GM12878 (cell line): ENCODE measurements around the gene CARF. TPM values are rescaled to one million over a fixed set of nuclear protein-coding genes. Genes with fewer than 3 reads are reported as not detected.
"Not testable (repeated sequence)": the region's sequence is repeated elsewhere in the genome, so short reads cannot be mapped to it uniquely, and the experiment has no call there.

Source experiments
- ATAC-seq: fragments of 200-7000 bp; cut with Tn5 transposase; 3 replicates; pipeline ENCODE4 v1.9.1; 2020; ENCODE audit warnings: mild to moderate bottlenecking, moderate library complexity
- BruUV-seq: library from RNA; stranded (reverse); fragments of 400-500 nt; replicated peaks from 2 replicates; lab custom pipeline; 2021; lab: Mats Ljungman, UMichigan
- CTCF ChIA-PET: fragments of 300-600 bp; sonication (Branson Sonifier 250); formaldehyde crosslinking; extraction: SDS; loops from one replicate; lab custom pipeline; 2021; ENCODE audit warnings: inconsistent platforms; lab: Yijun Ruan, JAX
- POLR2A ChIA-PET: fragments of 350-600 bp; formaldehyde crosslinking; extraction: SDS; loops from one replicate; lab custom pipeline; 2021; ENCODE audit warnings: inconsistent platforms; lab: Charles Lee
- RAD21 ChIA-PET: fragments of 300-600 bp; sonication (Branson Sonifier 250); formaldehyde crosslinking; loops from one replicate; lab custom pipeline; 2023; ENCODE audit warnings: antibody characterized with exemption; ENCODE audit not compliant: unreplicated experiment; lab: Charles Lee
- SMC1A ChIA-PET: fragments of 300-600 bp; sonication (Branson Sonifier 250); formaldehyde crosslinking; loops from one replicate; lab custom pipeline; 2023; ENCODE audit not compliant: unreplicated experiment, uncharacterized antibody; lab: Charles Lee
- DNase-seq: peaks from one replicate; pipeline ENCODE4 v3.0.0-alpha.2; 2011; ENCODE audit warnings: low read depth, low spot score
- FAIRE-seq: peaks from 3 replicates; lab custom pipeline; 2011; peaks lifted over from hg19 to GRCh38; lab: Jason Lieb, UNC
- H2AFZ ChIP-seq: 2 replicates; pipeline ENCODE4 v1.6.0; 2011; ENCODE audit warnings: low read depth, low read length, control low read depth; ENCODE audit not compliant: control insufficient read depth
- H3K27ac ChIP-seq: 2 replicates; pipeline ENCODE4 v1.5.1; 2011; ENCODE audit warnings: control low read depth; ENCODE audit not compliant: control insufficient read depth, insufficient read depth
- H3K27me3 ChIP-seq, 2 experiments: replicated peaks in 1 of 2; 2 replicates each; pipeline versions ENCODE4 v1.6.0 to v1.6.1; 2011; ENCODE audit warnings: low read length in 1 of 2; ENCODE audit not compliant: control insufficient read depth in 2 of 2, insufficient read depth in 2 of 2
- H3K36me3 ChIP-seq, 2 experiments: 2 replicates each; pipeline ENCODE4 v1.5.1; 2011; ENCODE audit warnings: low read length in 1 of 2; ENCODE audit not compliant: control insufficient read depth in 2 of 2, insufficient read depth in 2 of 2
- H3K4me1 ChIP-seq: 2 replicates; pipeline ENCODE4 v1.6.1; 2011; ENCODE audit warnings: mild to moderate bottlenecking, low read length, moderate library complexity, mixed read lengths; ENCODE audit not compliant: control insufficient read depth, insufficient read depth
- H3K4me2 ChIP-seq: 2 replicates; pipeline ENCODE4 v1.6.0; 2011; ENCODE audit warnings: control low read depth; ENCODE audit not compliant: control insufficient read depth, insufficient read depth
- H3K4me3 ChIP-seq: fragments of 200-600 bp; sonication (generic); 2 replicates; pipeline ENCODE4 v1.5.1; 2016
- H3K79me2 ChIP-seq: 2 replicates; pipeline ENCODE4 v1.6.0; 2011; ENCODE audit warnings: low read length; ENCODE audit not compliant: control insufficient read depth, insufficient read depth
- H3K9ac ChIP-seq: 2 replicates; pipeline ENCODE4 v1.8.0; 2011; ENCODE audit warnings: low read length, control low read depth, mixed read lengths; ENCODE audit not compliant: control insufficient read depth, insufficient read depth
- H3K9me3 ChIP-seq: replicated peaks from 3 replicates; pipeline ENCODE4 v1.5.1; 2011; ENCODE audit warnings: mild to moderate bottlenecking, low read length; ENCODE audit not compliant: control insufficient read depth, insufficient read depth
- H4K20me1 ChIP-seq: 2 replicates; pipeline ENCODE4 v1.6.0; 2011; ENCODE audit not compliant: control insufficient read depth, insufficient read depth
- EGR1 ChIP-seq, 2 experiments: IDR thresholded peaks; 1 replicate in 1 of 2; 2 replicates in 1 of 2; pipeline ENCODE4 v1.6.1; 2011 to 2012; ENCODE audit warnings: low read depth in 2 of 2, low read length in 2 of 2, borderline replicate concordance in 1 of 2, mild to moderate bottlenecking in 1 of 2, moderate library complexity in 1 of 2
- IKZF1 ChIP-seq: fragments of 450-650 bp; conservative IDR thresholded peaks from 2 replicates; pipeline ENCODE4 v1.6.1; 2017; ENCODE audit warnings: antibody characterized with exemption, mild to moderate bottlenecking
- RB1 ChIP-seq: fragments of 450-650 bp; formaldehyde crosslinking; IDR thresholded peaks from 2 replicates; pipeline ENCODE4 v1.6.1; 2017; ENCODE audit warnings: mild to moderate bottlenecking, borderline replicate concordance
- SIX5 ChIP-seq: IDR thresholded peaks from 2 replicates; pipeline ENCODE4 v1.6.1; 2011; ENCODE audit warnings: mild to moderate bottlenecking, low read depth, low read length, moderate library complexity; ENCODE audit not compliant: severe bottlenecking
- SMAD1 ChIP-seq: fragments of 450-650 bp; IDR thresholded peaks from 2 replicates; pipeline ENCODE4 v1.6.1; 2018; ENCODE audit warnings: mild to moderate bottlenecking, low read depth; ENCODE audit not compliant: partially characterized antibody
- WRNIP1 ChIP-seq: IDR thresholded peaks from 2 replicates; pipeline ENCODE4 v1.6.1; 2011; ENCODE audit warnings: low read depth, low read length, improper control_type of control experiment, borderline replicate concordance
- ZNF207 ChIP-seq: fragments of 450-650 bp; IDR thresholded peaks from 2 replicates; pipeline ENCODE4 v1.6.1; 2014; ENCODE audit warnings: antibody characterized with exemption, mild to moderate bottlenecking, borderline replicate concordance
- WGBS: methylation state at CpG from one replicate; pipeline ENCODE4 v1.1.6; 2016; ENCODE audit warnings: low lambda C conversion rate; ENCODE audit not compliant: insufficient replicate concordance, insufficient coverage; ENCODE audit errors: missing lambda C conversion rate; 5-methylcytosine and 5-hydroxymethylcytosine counted together
- in situ Hi-C: fragments of 300-500 bp; cut with MboI; formaldehyde crosslinking; loops from 9 replicates; pipeline ENCODE4 v1.14.3; 2018; ENCODE audit warnings: mixed read lengths
- intact Hi-C: fragments of 100-400 bp; cut with micrococcal nuclease; formaldehyde crosslinking; loops from one replicate; pipeline ENCODE4 v1.14.2; 2022; ENCODE audit not compliant: unreplicated experiment
- polyA plus RNA-seq, 11 experiments: library from polyadenylated mRNA; depleted of rRNA in 4 of 11; unstranded in 6 of 11; stranded (reverse) in 5 of 11; fragments of >200 nt; fragmentation: Nextera tagmentation in 4 of 11; fragmentation: Illumina TruSeq in 1 of 11; extraction: Ambion mirVana in 4 of 11; extraction: Trizol in 1 of 11; gene quantifications; 1 replicate in 1 of 11; 2 replicates in 10 of 11; pipeline versions ENCODE4 v1.2.1 to v1.2.3, GENCODE V29; 2011 to 2016; ENCODE audit warnings: inconsistent platforms in 2 of 11, missing spikeins in 2 of 11, low read depth in 1 of 11
- total RNA-seq, 4 experiments: library from RNA; depleted of rRNA in 3 of 4; stranded (reverse); fragments of >200 nt in 3 of 4; fragmentation: Illumina TruSeq in 1 of 4; extraction: Trizol in 1 of 4; gene quantifications; 2 replicates each; pipeline versions ENCODE4 v1.2.1 to v1.2.3, GENCODE V29; 2013 to 2021

Gene CARF
- total and polyA plus RNA-seq, 10 of the 15 experiments (the other 5 are each of a cell fraction or from before 2014, with no cell fraction given) = 1.8 to 11.5 (median 6.9) TPM

- H3K9ac ChIP-seq = no peak overlapping the region
- in situ Hi-C loops = no loop called here
- ATAC-seq (no peak), DNase-seq (no peak), FAIRE-seq (no peak)
- H3K4me1 ChIP-seq = peaks cover 5% of the 10 kb centered on the region
- BruUV-seq = no TSS peak
- peaks cover 2% of the 10 kb centered on the region; the same call in 1 of the 3 replicates for H3K9me3 ChIP-seq
- H3K79me2 ChIP-seq = peaks cover 43% of the 10 kb centered on the region
- H4K20me1 ChIP-seq = no peaks in the 10 kb centered on the region
- peak overlapping the region; percentile 95 for H3K4me3 ChIP-seq
- no peak overlapping the region for H2AFZ ChIP-seq
- no peaks in the 10 kb centered on the region for H3K36me3 ChIP-seq
- H3K27ac ChIP-seq = no peak overlapping the region
- peak overlapping the region; percentile 67 for H3K4me2 ChIP-seq
- POLR2A ChIA-PET = interaction anchor here (2.2 kb wide), 1 partner anchor 39 kb away, joined by 10 read pairs; the partner anchor contains the start of gene ICA1L
- WGBS = 96% methylated on average over 6 of the region's 6 CpGs
- no peak for TF ChIP-seq ZNF207
- TF ChIP-seq EGR1 (IDR thresholded peaks at IDR 0.05; ENCODE audit: borderline replicate concordance in 1 of 2, low read depth in 2 of 2, low read length in 2 of 2) = no peak
- no peak for TF ChIP-seq WRNIP1
- TF ChIP-seq RB1 = no peak
- no peak for TF ChIP-seq SIX5
- no peak for TF ChIP-seq SMAD1
- no peak for TF ChIP-seq IKZF1
- H3K27me3 ChIP-seq = no peaks in the 10 kb centered on the region
- RAD21 ChIA-PET = no interaction called here
- CTCF ChIA-PET = interaction anchor here (1.0 to 1.7 kb wide), 3 partner anchors 39 to 321 kb away, joined by 3 to 5 read pairs (median 4); no protein-coding TSS in a partner anchor
- SMC1A ChIA-PET = interaction anchor here (0.7 to 2.1 kb wide), 9 partner anchors 10 to 321 kb away, joined by 3 to 10 read pairs (median 3); partner anchors contain the start of gene ICA1L
- intact Hi-C loops = loop anchor here (2.0 kb wide), 2 partner anchors 105 to 329 kb away; partner anchors contain the start of genes CYP20A1 and NBEAL1
These were observed 2.5 kb upstream of the CARF start for GRCh38 chr2:202909394-202910192.

DNA sequence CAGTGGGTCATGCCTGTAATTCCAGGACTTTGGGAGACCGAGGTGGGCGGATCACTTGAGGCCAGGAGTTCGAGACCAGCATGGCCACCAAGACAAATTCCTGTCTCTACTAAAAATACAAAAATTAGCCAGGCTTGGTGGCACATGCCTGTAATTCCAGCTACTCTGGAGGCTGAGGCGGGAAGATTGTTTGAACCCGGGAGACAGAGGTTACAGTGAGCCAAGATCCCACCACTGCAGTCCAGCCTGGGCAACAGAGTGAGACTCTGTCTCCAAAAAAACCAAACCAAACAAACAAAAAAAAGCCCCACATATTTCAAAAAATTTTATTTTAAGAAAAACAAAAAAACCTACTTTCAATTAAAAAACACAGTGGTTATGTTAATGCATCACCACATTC lies 1.8 kb upstream of the CARF start:
- peak overlapping the region; percentile 67 for H3K4me2 ChIP-seq
- intact Hi-C loops = loop anchor here (2.0 kb wide), 2 partner anchors 105 to 329 kb away; partner anchors contain the start of genes CYP20A1 and NBEAL1
- 84% methylated on average over 5 of the region's 5 CpGs for WGBS
- POLR2A ChIA-PET = interaction anchor here (0.6 to 2.2 kb wide), 4 partner anchors 39 to 218 kb away, joined by 3 to 10 read pairs (median 5); partner anchors contain the start of gene ICA1L
- H3K27me3 ChIP-seq, FAIRE-seq, ATAC-seq, in situ Hi-C loops, DNase-seq, H3K36me3 ChIP-seq, H3K4me1 ChIP-seq, H3K27ac ChIP-seq, H3K9ac ChIP-seq, BruUV-seq, H3K9me3 ChIP-seq, H4K20me1 ChIP-seq, H2AFZ ChIP-seq: not testable (repeated sequence)
- peak overlapping the region; percentile 95 for H3K4me3 ChIP-seq
- SMC1A ChIA-PET = interaction anchor here (0.8 to 2.1 kb wide), 10 partner anchors 37 to 322 kb away, joined by 3 to 10 read pairs (median 5); partner anchors contain the start of gene ICA1L
- RAD21 ChIA-PET = interaction anchor here (1.0 to 2.0 kb wide), 3 partner anchors 51 to 108 kb away, joined by 3 to 12 read pairs (median 4); no protein-coding TSS in a partner anchor
- CTCF ChIA-PET = interaction anchor here (0.9 to 1.6 kb wide), 4 partner anchors 40 to 330 kb away, joined by 3 to 11 read pairs (median 3); no protein-coding TSS in a partner anchor
- peaks cover 43% of the 10 kb centered on the region for H3K79me2 ChIP-seq
